GM23338 (cell line): ENCODE data around the gene MOK.

Experiments used
- CREB1 ChIP-seq: fragments of 250-450 bp; sonication (Bioruptor Pico); IDR thresholded peaks from 2 replicates; pipeline ENCODE4 v1.5.0; 2020; ENCODE audit warnings: low read depth, mild to moderate bottlenecking, moderate library complexity
- CTCF ChIP-seq, 2 experiments: fragments of 200-600 bp in 1 of 2; sonication (generic) in 1 of 2; conservative IDR thresholded peaks; 2 replicates each; pipeline versions ENCODE4 v1.5.1 to v1.6.1; 2016 to 2017; ENCODE audit warnings: antibody characterized with exemption in 2 of 2, low read depth in 2 of 2, mild to moderate bottlenecking in 2 of 2, moderate library complexity in 1 of 2
- EZH2 ChIP-seq: fragments of 200-600 bp; sonication (generic); IDR thresholded peaks from one replicate; pipeline ENCODE4 v1.8.0; 2017; ENCODE audit warnings: antibody characterized with exemption, mild to moderate bottlenecking, low read depth; ENCODE audit not compliant: unreplicated experiment
- EZH2phosphoT487 ChIP-seq: fragments of 200-600 bp; sonication (generic); IDR thresholded peaks from one replicate; pipeline ENCODE4 v1.8.1; 2018; ENCODE audit warnings: antibody characterized with exemption; ENCODE audit not compliant: unreplicated experiment
- JUNB ChIP-seq: IDR thresholded peaks from one replicate; pipeline ENCODE4 v1.6.1; 2016; ENCODE audit warnings: antibody characterized with exemption; ENCODE audit not compliant: unreplicated experiment
- NANOG ChIP-seq: IDR thresholded peaks from 2 replicates; pipeline ENCODE4 v1.6.1; 2016; ENCODE audit warnings: antibody characterized with exemption, borderline replicate concordance
- POLR2AphosphoS5 ChIP-seq: IDR thresholded peaks from 2 replicates; pipeline ENCODE4 v1.6.1; 2016; ENCODE audit warnings: antibody characterized with exemption, low read depth
- REST ChIP-seq: IDR thresholded peaks from one replicate; pipeline ENCODE4 v1.6.1; 2018; ENCODE audit warnings: antibody characterized with exemption; ENCODE audit not compliant: unreplicated experiment
- STAT1 ChIP-seq: IDR thresholded peaks from one replicate; pipeline ENCODE4 v1.6.1; 2016; ENCODE audit warnings: antibody characterized with exemption; ENCODE audit not compliant: unreplicated experiment
- ZNF114 ChIP-seq: fragments of 250-450 bp; sonication (Bioruptor Pico); IDR thresholded peaks from 2 replicates; pipeline ENCODE4 v1.5.0; 2020; ENCODE audit warnings: mild to moderate bottlenecking, moderate library complexity
- ZNF331 ChIP-seq: fragments of 250-450 bp; sonication (Bioruptor Pico); IDR thresholded peaks from 2 replicates; pipeline ENCODE4 v1.5.0; 2020; ENCODE audit warnings: low read depth, mild to moderate bottlenecking, moderate library complexity

GRCh38 chr14:102256716-102257115, 48.2 kb downstream of the MOK start:
- TF ChIP-seq CTCF (conservative IDR thresholded peaks at IDR 0.05; ENCODE audit: low read depth in 2 of 2), result no peak
- TF ChIP-seq EZH2, result no peak
- no peak for TF ChIP-seq POLR2AphosphoS5
- no peak for TF ChIP-seq REST
- TF ChIP-seq STAT1, result no peak
- no peak for TF ChIP-seq ZNF114 (CRISPR knock-in tag)
- no peak for TF ChIP-seq EZH2phosphoT487
- TF ChIP-seq CREB1 (CRISPR knock-in tag), result no peak
- TF ChIP-seq JUNB, result no peak
- no peak for TF ChIP-seq NANOG
- no peak for TF ChIP-seq ZNF331 (CRISPR knock-in tag)
